Ishikawa (cell line): ENCODE data around the gene IMMP1L.

ENCODE experiments used
- CEBPB ChIP-seq: IDR thresholded peaks from 2 replicates; pipeline ENCODE4 v1.6.1; 2012
- EP300 ChIP-seq: IDR thresholded peaks from 2 replicates; pipeline ENCODE4 v1.6.1; 2012; ENCODE audit warnings: borderline replicate concordance
- FOXM1 ChIP-seq: IDR thresholded peaks from 2 replicates; pipeline ENCODE4 v1.6.1; 2012; ENCODE audit warnings: low read depth, borderline replicate concordance
- NFIC ChIP-seq: IDR thresholded peaks from 2 replicates; pipeline ENCODE4 v1.6.1; 2012
- RAD21 ChIP-seq: IDR thresholded peaks from 2 replicates; pipeline ENCODE4 v1.6.1; 2012; ENCODE audit warnings: low read depth
- TAF1 ChIP-seq: IDR thresholded peaks from 2 replicates; pipeline ENCODE4 v1.6.1; 2012; ENCODE audit warnings: low read depth, mild to moderate bottlenecking
- YY1 ChIP-seq: IDR thresholded peaks from 2 replicates; pipeline ENCODE4 v1.6.1; 2012; ENCODE audit warnings: low read depth
- TF ChIP-seq, protein P1 (sequence below): IDR thresholded peaks from 2 replicates; pipeline ENCODE4 v1.6.1; 2012; ENCODE audit warnings: low read depth, mild to moderate bottlenecking
- TF ChIP-seq, protein P2 (sequence below): IDR thresholded peaks from 2 replicates; pipeline ENCODE4 v1.6.1; 2012
- TF ChIP-seq, protein P3 (sequence below): IDR thresholded peaks from 2 replicates; pipeline ENCODE4 v1.6.1; 2012

DNA sequence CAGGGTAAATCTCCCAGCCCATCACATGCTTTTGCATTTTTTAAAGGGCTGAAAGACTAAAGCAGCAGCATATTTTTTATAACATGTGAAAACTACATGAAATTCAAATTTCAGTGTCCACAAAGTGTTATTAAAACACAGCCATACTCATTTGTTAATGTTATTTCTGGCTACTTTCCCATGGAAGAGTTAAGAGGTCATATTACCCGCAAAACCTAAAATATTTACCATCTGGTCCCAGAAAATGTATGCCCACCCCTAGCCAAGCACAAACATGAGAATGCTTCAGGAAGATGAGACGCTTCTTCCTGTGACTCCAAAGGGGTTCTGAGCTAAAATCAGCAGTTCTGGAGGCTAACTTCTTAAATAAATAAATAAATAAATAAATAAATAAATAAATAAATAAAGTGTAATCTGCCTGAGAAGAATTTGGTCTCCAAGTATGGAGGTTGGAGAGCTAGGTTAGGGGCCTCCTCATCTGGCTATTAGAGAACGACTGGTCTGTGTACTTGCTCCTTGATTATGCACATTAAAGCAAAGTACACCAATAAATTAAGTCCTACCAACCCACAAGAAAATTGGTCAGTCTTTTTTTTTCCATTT is 9.7 kb downstream of the IMMP1L start:
- no peak for TF ChIP-seq YY1
- no peak for TF ChIP-seq TAF1
- TF ChIP-seq RAD21 = no peak
- TF ChIP-seq EP300 = no peak
- no peak for TF ChIP-seq CEBPB
- TF ChIP-seq NFIC = no peak
- TF ChIP-seq, protein P1, sequence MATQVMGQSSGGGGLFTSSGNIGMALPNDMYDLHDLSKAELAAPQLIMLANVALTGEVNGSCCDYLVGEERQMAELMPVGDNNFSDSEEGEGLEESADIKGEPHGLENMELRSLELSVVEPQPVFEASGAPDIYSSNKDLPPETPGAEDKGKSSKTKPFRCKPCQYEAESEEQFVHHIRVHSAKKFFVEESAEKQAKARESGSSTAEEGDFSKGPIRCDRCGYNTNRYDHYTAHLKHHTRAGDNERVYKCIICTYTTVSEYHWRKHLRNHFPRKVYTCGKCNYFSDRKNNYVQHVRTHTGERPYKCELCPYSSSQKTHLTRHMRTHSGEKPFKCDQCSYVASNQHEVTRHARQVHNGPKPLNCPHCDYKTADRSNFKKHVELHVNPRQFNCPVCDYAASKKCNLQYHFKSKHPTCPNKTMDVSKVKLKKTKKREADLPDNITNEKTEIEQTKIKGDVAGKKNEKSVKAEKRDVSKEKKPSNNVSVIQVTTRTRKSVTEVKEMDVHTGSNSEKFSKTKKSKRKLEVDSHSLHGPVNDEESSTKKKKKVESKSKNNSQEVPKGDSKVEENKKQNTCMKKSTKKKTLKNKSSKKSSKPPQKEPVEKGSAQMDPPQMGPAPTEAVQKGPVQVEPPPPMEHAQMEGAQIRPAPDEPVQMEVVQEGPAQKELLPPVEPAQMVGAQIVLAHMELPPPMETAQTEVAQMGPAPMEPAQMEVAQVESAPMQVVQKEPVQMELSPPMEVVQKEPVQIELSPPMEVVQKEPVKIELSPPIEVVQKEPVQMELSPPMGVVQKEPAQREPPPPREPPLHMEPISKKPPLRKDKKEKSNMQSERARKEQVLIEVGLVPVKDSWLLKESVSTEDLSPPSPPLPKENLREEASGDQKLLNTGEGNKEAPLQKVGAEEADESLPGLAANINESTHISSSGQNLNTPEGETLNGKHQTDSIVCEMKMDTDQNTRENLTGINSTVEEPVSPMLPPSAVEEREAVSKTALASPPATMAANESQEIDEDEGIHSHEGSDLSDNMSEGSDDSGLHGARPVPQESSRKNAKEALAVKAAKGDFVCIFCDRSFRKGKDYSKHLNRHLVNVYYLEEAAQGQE = no peak
- TF ChIP-seq, protein P2, sequence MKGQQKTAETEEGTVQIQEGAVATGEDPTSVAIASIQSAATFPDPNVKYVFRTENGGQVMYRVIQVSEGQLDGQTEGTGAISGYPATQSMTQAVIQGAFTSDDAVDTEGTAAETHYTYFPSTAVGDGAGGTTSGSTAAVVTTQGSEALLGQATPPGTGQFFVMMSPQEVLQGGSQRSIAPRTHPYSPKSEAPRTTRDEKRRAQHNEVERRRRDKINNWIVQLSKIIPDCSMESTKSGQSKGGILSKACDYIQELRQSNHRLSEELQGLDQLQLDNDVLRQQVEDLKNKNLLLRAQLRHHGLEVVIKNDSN = no peak
- no peak for TF ChIP-seq FOXM1
- TF ChIP-seq, protein P3, sequence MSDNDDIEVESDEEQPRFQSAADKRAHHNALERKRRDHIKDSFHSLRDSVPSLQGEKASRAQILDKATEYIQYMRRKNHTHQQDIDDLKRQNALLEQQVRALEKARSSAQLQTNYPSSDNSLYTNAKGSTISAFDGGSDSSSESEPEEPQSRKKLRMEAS = no peak
